ENCODE results near the gene CCN2.
"Not testable (repeated sequence)": the region's sequence is repeated elsewhere in the genome, so short reads cannot be mapped to it uniquely, and the experiment has no call there.

CCN2 gene

DNA sequence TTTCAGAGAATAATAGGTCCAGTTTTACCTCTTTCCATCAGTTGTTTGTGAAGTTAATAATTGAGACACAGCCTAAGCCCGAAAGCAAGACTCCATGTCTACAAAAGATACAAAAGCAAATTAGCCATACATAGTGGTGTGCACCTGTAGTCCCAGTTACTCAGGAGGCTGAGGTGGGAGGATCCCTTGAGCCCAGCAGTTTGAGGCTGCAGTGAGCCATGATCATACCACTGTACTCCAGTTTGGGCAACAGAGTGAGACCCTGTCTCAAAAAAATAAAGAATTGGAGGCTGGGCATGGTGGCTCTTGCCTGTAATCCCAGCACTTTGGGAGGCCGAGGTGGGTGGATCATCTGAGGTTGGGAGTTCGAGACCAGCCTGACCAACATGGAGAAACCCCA is 42.4 kb downstream of the CCN2 start:
- not testable (repeated sequence) for DNase-seq

DNA sequence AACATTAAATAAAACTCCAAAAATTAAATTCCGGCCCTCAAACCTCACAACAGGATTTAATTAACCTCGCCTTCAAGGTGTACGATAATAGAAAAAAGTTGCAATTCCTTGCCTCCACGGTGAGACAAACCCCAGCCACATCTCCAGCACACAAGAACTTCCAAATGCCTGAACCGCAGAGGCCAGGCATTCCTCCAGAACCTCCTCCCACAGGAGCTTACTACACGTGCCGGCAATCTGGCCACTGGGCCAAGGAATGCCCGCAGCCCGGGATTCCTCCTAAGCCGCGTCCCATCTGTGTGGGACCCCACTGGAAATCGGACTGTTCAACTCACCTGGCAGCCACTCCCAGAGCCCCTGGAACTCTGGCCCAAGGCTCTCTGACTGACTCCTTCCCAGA is 47.4 kb downstream of the CCN2 start:
- not testable (repeated sequence) for DNase-seq

GRCh38 chr6:131901326-131901873 is 49.8 kb downstream of the CCN2 start:
- DNase-seq = not testable (repeated sequence)

DNA sequence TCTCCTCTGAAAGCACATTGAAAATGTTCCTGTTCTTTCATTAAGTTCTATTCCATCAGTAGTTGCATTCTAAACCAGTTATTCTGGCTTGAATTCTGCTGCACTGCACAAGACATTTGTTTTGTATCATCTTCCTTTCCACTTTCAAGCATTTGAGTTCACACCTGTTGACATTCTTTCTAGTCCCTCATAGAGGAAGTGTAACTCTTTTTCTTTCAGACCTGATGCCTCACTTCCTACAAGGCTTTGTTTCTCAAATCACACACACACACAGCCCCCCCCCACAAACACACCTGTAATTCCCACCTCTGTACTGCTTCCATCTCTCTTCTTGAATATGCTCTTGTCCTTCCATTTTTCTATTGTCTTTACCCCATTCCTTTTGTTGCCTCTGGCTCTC is 50.9 kb downstream of the CCN2 start:
- no peak for DNase-seq

DNA sequence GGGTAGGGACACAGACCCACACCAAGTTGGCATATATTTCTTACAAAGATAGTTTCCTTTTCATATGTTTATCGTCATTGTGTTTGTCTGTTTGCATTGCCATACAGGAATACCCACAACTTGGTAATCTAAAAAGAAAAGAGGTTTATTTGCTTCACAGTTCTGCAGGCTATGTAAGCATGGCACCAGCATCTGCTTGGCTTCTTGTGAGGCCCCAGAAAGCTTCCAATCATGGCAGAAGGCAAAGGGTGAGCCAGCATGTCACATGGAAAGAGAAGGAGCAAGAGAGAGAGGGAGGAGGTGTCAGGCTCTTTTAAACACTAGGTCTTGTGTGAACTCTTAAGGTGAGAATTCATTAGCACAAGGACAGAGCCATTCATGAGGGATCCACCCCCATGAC is 52.5 kb downstream of the CCN2 start:
- no peak for DNase-seq
